IPS-NIHi7 (cell line): ENCODE results near the gene BRINP3.
"Not testable (repeated sequence)": the region's sequence is repeated elsewhere in the genome, so short reads cannot be mapped to it uniquely, and the experiment has no call there.

ENCODE experiments used
- DNase-seq: peaks from one replicate; pipeline ENCODE4 v3.0.0; 2012; ENCODE audit warnings: mixed read lengths; ENCODE audit errors: extremely low spot score

BRINP3 gene

DNA sequence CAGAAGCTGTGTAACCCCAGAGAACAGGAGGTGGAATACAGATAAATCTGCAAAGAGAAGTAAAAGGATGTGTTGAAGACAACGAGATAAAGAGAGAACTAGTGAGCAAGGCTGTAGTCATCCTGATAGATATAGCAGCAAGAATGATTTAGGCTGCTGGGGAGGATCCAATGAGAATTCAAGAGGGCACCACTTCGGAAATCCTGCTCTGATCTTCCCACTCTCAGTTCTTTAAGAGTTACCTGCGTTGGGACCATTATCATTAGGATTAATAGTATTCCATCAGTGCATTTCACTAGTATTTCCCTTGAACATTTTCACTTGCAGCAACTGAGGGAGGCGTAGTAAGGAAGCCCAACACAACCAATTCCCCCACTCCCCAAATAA is at the start of gene BRINP3:
TSS of gene BRINP3 (minus strand) at position 103 of the 387 bp plus-strand sequence.
- DNase-seq, result no peak

DNA sequence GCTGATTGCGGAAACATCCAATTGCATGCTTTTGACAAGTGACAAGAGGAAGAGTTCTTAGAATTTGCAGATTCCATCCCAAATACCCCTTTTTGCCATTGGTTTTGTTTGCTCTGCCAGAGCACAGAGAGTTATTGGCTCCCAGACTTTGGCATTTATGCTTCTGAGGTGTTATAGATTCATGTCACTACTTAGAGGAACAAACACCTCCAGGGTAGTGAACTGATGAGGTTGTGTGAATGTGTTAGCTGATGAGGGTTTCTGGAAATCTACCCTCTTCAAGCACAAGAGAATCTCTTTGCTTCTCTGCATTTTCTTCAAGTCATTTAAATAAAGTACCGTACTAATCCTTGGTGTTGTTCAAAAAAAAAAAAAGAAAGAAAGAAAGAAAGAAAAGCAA is 33.9 kb upstream of the BRINP3 start:
- no peak for DNase-seq

DNA sequence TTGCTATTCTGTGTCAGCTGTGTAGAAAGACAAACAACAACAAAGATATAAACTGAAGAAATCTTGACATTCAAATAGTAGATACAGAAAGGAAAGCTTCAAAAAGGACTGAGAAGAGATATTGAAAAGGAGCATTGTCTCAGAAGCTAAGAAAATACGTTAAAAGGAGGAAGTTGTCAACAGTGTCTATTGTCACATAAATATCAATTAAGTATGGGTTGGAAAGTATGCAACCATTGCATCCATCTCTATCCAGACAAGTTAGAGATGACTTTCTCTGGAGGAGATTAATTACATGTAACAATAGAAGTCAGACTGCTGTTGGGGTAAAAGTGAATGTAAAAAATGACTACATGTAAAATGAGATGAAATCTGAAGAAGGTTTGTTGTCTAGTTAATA is 29.7 kb upstream of the BRINP3 start:
- DNase-seq, result no peak

DNA sequence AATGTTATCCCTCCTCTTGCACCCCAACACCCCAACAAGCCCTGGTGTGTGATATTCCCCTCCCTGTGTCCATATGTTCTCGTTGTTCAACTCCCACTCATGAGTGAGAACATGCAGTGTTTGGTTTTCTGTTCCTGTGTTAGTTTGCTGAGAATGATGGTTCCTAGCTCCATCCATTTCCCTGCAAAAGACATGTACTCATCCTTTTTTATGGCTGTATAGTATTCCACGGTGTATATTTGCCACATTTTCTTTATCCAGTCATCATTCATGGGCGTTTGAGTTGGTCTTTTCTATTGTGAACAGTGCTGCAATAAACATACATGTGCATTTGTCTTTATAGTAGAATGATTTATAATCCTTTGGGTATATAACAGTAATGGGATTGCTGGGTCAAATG is 26.9 kb upstream of the BRINP3 start:
- not testable (repeated sequence) for DNase-seq

DNA sequence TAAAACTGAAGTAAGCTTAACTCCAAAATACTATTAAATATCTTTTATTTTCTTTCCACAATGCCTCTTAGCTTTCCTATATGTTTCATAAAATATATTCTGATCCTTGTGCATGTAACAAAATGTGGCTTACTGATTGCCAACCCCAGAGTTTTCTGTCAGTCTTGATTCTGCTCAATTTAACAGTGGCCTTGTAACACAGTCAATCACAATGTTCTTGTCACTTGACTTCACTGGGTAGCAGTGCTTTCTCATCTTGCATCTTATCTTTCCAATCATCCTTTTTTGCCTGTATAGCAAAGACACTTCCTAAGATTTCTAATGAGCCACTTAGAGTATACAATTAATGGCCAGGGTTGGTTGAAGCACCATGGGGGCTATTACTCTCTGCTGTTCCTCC is 19.9 kb upstream of the BRINP3 start:
- DNase-seq, result no peak

DNA sequence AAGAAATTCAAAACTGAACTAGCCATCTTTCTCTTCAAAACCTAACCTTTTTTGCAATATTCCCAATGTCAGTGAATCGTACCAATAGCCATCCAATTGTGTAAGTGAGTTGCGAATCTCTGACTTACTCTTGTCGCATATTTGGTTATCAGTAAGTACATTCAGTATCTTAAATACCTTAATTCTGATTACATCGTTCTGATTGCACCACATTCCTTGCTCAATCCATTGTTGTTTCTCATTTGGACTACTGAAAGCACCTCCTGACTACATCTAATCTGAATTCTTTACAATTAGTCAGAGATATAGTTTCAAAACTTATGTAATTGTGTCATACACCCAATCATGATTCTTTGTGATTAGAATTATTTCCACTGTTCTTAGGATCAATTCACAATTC is 16.8 kb upstream of the BRINP3 start:
- no peak for DNase-seq

DNA sequence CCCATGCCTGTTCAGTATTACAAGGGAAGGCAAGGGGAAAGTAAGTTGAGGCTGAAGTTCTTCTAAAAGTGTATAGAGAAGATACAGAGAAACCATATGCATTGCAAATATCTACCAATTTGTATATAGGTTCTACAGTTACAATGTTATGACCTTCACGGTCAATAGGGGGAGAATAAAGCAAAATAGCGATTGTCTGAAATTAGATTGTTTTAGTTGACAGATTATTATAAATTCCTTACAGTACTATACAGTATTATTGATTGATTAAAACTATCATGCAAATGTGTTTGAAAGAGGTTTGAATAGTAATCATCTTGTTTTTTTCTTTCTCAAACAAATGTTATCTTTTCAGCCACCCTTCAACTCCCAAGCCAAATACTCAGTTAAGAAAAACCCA is 13.7 kb upstream of the BRINP3 start:
- no peak for DNase-seq

DNA sequence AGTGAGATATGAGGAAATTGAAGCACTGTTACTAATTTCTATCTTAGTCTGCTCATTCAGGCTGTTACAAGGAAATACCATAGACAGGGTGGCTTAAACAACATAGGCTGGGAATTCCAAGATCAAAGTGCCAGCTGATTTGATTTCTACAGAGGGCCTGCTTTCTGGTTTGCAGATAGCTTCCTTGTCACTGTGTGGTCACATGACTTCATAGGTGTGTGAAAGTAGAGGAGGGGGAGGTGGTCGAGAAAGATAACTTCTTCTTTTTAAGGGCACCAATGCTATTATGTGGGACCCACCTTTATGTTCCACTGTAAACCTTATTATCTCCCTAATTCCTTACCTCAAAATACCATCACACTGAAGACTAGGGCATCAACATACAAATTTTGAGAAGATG is 6.4 kb upstream of the BRINP3 start:
- no peak for DNase-seq

DNA sequence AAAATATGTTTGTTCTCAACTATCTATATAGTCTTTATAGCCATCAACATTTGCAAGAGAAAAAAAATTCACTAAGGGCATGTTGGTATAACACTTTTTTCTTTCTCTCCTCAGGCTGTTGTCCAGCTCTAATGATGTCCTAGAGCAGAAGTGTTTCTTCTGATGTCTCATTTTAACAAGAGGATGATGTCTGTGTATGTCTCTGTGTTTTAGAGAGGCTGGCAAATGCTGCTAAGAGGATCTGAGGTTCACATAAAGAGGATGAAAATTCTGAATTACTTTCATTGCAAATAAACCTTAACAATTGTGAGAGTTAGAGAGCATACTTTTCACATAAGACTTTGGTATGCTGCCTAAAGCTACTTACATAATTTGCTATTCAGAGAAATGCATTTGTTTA is 2.6 kb upstream of the BRINP3 start:
- DNase-seq, result no peak

DNA sequence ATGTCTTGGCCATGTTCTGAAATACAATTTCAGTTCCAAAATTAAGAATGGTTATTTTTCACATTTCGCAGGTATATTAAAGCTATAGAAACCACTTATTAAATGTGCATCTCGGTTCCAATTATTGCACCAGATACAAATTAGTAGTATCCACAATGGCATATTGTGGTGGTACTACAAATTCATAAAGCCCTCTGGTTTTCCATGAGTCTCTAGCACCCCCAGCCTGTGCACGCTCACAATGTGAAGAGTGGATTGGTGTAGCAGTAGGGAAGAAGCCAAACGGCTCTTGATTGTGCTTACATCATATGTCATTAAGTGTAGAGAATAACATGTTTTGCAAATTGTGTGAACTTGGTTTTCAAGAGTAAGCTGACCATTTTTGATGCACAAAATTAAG is 1.9 kb upstream of the BRINP3 start:
- no peak for DNase-seq

DNA sequence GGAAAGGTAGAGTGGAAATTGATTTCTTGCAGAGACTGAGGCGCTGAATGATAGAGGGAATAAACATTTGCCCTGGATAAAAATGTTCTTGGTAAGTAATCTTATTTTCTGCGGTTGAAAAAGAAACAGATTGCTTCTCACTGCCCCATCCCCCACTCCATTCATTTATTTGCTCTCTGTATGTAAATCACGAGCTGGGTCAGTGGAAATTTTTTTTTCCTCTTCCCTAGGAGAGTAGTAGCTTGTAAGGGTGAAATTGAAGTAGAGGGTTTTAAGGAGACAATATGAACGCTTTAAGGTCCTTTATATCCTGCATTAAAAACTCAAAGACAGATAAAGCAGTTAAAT is 1.4 kb upstream of the BRINP3 start:
- DNase-seq, result no peak

DNA sequence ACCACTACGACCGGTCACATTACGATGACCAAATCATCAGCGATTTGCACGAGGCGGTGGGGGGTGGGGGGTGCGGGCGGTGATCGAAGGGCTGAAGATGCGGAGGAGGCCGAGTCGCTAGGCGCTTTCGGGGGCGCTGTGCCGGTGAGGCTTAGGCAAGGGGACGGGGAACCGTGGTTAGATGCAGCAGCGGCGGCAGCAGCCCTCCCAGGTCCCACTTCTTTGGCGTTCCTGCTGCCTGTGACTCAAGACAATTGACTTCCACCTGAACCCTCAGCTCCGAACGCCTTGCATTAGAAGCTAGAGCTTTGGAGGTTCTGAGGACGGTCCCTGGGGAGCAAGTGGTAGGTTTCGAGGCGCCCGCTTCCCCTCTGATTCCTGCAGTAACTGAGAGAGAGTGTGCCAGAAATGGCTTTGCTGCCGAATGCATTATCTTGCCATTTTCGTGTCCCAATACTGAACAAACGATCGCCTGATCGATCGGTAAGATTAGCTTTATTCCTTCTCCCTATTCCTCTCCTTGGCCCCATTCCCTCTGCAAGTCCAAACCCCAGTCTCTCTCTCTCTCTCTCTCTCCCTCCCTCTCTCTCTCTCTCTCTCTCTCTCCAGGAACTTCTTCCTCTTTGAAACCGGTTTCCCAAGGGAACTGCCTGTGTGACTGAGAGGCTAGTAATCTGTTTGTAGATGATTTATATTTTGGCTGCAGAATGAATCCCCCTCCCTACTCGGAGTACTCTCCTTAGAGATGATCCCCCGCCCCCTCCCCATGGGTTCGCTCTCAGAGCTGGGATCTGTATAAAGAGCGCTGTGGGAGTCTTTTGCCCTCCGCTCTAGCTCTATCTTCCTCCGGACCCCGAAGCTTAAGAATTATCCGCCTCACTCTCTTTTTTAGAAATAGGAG is 735 bp upstream of the BRINP3 start:
- DNase-seq, result peak; percentile 18

DNA sequence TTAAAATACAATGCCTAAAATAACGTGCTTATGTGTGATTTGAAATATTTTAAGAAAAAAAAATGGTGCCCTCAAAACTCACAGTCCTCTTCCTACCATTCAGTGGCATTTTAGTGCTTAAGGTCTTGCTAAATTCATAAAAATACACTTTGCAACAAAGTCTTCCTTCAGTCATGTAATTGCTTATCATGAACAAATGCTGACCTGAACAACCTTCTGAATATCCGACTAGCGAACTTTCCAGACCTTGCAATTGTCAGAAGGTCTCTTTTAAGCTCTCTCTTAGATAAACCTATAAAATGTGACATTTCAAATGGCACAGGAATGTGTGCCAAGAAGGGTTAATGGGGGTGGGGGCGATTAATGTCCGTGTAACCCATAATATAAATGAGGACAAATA is 858 bp downstream of the BRINP3 start:
- DNase-seq, result no peak

DNA sequence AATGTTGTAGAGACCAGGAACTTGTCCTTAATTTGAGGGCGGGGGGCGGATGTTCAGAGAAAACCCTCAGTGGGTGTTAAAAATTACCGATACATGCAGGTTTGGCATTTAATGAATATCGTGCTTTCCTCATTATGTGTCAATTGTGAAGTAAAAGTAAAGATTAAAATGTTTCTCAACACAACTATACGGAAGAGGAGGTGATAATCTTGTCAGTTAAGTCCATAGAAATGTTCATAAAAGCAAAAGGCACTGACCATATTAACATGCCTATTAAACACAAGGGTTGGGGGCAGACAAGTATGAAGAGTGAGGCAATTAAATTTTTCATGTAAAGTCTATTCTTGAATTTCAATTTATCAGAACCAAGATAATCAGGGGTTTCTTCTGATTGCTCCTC is 1.3 kb downstream of the BRINP3 start:
- DNase-seq, result no peak

DNA sequence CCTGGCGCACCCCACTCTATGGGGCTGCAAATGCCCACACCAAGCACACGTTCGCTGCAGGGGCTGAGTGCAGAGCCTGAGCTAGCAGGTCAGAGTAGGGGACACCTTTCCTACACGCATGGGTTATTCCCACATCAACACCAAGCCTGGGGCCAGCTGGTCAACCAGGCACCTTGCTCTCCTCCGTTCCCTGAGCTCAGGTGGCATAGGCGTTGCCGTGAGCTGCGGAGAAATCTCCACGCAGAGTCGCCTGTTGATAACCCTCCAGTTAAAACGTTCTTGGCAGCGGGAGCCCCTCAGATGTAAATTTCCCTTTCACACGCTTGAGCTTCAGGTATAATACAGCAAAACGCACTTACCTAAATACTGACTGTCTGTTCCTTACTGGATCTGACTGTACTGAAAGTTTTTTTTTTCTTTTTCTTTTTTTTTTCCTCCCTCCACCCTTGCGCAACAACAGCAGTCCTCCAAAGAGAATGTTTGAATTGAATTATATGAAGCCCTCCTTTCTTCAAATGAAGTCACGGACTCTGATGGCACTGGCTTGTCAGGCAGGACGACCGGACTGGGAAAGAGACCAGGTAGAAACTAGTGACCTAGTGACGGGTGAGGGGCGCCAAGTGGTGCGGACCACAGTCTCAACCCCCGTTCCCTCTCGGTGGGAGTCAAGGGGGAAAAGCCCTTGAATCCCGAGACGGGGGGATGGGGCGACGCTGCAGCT is 2.1 kb downstream of the BRINP3 start:
- peak; percentile 6 for DNase-seq

DNA sequence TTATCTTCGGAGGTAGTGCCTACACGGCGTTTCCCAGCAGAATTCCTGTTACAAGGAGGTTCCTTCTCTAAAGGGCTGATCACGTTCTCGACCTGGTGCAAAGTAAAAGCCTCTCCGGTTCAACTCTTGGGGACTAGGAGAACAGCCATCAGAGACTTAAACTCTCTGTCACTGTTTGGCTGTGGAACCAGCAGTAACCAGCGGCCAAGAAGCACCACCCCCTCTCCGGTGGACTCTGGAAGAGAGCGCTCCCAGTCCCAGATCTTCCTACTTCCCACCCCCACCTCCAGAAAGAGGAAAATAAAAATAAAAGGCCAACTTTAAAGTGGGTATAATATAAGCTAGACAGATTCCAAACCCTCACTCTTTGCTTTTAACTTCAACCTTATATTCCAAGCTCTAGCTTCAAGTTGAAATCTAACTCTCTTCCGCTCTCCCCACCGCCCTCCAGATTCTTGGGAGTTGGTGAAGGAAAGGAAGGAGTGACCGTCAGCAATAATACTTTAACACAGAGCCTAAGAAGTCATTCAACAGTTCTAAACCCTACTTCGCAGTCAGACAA is 2.9 kb downstream of the BRINP3 start:
- peak; percentile 10 for DNase-seq

DNA sequence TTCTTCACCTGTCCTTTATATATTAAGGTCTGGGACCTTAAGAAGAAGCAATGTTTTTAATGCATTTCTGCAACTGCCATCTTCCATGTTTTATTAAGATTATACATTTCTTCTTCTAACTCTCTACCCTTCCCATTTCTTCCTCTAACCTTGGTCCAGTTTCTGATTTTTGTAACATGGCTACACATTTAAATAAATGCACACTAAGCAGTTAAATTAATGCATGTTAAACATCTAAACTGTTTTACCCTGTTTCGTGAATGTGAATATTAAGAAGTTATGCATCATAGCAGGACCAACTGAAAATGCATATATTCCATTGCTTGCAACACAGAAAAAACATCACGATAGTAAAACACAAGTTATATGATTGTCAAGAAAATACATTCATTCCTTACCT is 3.7 kb downstream of the BRINP3 start:
- no peak for DNase-seq

DNA sequence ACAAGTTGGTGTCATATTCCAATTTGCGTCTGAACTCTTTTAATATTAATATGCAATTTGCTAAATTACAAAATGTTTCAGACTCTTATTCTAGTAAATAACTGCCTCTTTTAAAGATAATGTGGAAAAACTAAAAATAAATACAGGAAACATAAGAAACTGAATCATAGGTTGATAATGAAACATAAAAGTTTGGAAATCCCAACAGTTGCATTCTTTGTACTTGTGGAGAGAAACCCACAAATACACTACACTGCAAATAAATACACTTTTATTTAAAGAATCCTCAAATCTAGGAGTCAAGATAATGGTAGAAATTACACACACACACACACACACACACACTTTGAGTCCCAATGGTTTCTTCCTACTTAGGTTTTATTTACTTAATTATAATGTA is 5.2 kb downstream of the BRINP3 start:
- no peak for DNase-seq

DNA sequence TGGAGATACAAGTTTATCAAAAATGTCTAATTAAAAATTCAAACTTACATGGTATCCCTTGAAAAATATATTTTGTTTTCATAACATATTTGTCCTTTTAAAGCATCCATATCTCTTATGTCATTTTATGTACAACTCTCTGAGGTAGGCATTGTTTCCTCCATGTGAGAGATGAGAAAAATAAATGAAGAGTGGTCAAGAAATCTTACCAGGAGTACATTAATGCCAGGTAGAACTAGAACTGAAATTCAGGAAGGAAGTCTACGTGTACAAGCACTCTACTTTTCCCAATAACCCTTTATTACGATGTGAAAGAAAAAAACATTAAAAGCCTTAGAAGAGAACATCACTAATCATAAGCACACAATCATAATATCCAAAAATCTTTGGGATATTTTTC is 5.6 kb downstream of the BRINP3 start:
- no peak for DNase-seq

DNA sequence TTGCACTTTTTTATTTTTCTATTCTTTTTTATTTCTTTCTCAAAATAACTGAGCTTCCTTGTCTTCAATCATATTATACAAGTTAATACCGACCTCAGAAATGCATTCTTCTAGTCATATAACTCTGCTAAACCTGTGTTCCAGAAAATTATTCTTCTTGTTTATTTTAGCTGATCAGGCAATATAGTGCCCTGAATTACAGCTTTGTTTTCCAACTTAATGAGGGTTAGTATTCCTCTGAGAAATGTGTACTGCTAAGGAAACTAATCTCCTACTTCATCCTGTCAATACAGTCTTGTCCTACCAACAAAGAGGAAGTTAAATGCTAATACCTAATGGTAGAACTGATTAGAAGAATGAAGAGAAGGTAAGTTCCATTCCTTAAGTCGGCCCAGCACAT is 13.0 kb downstream of the BRINP3 start:
- no peak for DNase-seq

DNA sequence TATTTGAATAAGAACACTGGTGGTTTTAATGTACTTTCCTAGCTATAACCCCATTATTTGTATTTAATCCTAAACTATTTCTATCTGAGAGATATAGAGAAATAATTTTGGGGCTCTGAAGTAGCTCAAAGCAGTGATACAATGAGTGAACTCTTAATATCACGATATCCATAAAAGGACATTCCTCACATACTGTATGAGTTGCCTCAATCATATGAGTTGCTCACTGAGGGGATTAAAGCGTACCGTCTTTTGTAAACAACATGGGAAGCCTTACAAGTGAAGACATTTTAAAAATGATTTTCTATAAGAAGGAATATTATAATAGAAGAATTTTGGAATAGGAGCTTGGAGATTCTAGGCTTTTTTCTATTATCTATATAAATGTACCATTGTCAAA is 21.5 kb downstream of the BRINP3 start:
- no peak for DNase-seq

DNA sequence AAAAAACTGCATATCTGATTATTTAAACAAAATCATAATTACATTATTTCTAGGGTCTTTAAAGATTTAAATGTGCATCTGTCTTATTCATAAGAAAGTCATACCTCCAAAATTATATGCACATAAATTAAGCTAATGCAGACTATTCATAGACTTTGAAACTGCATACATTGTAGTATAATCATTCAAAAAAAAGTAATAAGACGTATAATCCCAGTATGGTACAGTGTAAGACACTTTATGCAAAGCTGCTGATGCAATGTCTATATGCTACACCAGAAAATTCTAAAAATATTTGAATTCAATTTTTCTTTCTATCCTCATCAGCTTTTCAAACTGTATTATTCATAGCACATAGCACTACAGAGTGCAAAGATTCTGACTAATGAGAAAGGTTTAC is 22.0 kb downstream of the BRINP3 start:
- DNase-seq, result no peak

DNA sequence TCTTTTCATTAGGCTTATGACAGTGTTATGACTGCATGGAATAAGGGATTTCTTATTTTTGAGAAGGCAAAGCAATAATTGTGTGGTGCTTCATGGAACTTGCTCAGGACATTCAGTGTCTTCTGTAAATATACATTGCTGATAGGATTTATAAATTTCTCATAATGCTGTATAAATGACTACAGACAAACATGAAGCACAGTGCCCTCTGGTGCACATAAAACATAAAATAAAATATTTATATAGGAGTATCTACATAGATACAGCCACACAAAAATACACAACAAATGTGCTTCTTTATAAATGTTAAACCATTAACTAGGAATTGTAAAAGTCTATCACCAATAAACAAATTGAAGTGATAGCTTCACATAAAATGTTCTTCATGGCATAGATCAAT is 24.1 kb downstream of the BRINP3 start:
- DNase-seq, result no peak
